ENCODE data around the gene CCNQ. TPM values are rescaled to one million over a fixed set of nuclear protein-coding genes. Genes with fewer than 3 reads are reported as not detected.

The CCNQ gene
- total RNA-seq, 1 experiment from 2014 or later = 27.0 TPM

- H3K4me1 ChIP-seq = peaks cover 3% of the 10 kb centered on the region; the same call in 1 of the 2 replicates
- H3K36me3 ChIP-seq = no peaks in the 10 kb centered on the region
- no peak overlapping the region for H3K4me3 ChIP-seq
- no peak overlapping the region for H3K27ac ChIP-seq
- DNase-seq = no peak
- no peaks in the 10 kb centered on the region for H3K27me3 ChIP-seq
- H3K9me3 ChIP-seq (replicated peaks) = no peaks in the 10 kb centered on the region
Measured at GRCh38 chrX:153631907-153632594, 33.1 kb upstream of the CCNQ start.

DNA sequence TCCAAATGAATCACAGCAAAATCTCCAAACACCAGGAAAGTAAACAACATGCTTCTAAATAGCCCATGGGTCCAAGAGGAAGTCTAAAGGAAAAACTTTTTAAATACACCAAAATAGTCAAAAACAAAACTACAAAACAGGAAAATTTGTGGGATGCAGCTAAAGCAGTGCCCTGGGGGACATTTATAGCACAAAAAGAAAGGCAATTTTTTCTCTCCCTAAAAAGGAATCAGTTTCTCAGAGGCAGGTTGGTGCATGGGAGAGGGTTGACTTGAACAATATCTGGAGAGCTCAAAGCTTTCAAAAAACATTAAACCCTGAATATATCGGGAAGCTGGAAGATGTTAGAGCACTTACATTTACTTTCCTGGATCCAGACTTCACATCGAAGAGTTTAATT is 32.4 kb upstream of the CCNQ start:
- Histone ChIP-seq H3K4me1 (peaks cover 3% of the 10 kb centered on the region; the same call in 1 of the 2 replicates), H3K27ac (no peak overlapping the region), H3K36me3 (no peaks in the 10 kb centered on the region), H3K27me3 (no peaks in the 10 kb centered on the region), H3K4me3 (no peak overlapping the region), H3K9me3 (replicated peaks) (no peaks in the 10 kb centered on the region)
- no peak for DNase-seq

DNA sequence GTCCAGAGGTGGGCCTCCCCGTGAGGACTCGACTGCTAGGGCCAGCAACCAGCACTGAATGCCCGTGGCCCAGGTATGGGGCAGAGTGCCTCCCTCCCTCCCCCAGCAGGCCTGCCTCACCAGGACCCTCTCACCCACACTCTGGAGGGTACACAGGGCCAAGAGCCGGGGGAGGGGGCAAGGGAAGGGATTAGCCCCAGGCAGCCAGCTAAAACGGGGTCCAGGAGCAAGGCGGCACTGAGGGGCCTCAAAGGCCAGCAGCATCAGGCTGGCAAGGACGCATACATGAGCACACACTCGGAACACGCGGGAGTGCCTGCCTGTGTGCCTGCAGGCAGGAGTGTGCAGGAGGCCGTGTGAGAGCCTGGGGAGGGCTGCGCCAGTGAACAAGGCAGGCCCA is 29.7 kb upstream of the CCNQ start:
- no peaks in the 10 kb centered on the region for H3K9me3 ChIP-seq (replicated peaks)
- H3K36me3 ChIP-seq = no peaks in the 10 kb centered on the region
- no peaks in the 10 kb centered on the region for H3K27me3 ChIP-seq
- no peak overlapping the region for H3K4me3 ChIP-seq
- no peak for DNase-seq
- peaks cover 3% of the 10 kb centered on the region; the same call in 1 of the 2 replicates for H3K4me1 ChIP-seq
- H3K27ac ChIP-seq = no peak overlapping the region

DNA sequence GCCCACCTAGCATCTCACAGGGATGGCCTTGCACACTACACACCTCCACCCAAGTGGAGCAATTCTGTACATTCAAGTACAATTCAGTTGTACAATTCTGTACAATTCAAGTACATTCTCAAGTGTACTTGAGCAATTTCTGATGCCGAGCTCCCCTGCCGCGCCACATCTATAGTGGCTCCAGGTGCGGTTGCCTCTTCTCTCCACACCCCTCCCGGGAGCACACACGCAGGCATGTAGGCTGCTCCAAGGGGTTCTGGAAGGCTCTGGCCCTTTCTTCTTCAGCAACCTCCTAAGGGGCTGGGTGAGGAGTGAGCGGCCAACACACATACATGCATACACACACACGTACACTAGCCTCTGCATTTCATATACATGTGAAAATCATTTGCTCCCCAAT is 29.2 kb upstream of the CCNQ start:
- H3K27ac ChIP-seq = no peak overlapping the region
- no peak for DNase-seq
- no peaks in the 10 kb centered on the region for H3K27me3 ChIP-seq
- no peaks in the 10 kb centered on the region for H3K36me3 ChIP-seq
- H3K4me3 ChIP-seq = no peak overlapping the region
- no peaks in the 10 kb centered on the region for H3K9me3 ChIP-seq (replicated peaks)
- peaks cover 3% of the 10 kb centered on the region; the same call in 1 of the 2 replicates for H3K4me1 ChIP-seq

DNA sequence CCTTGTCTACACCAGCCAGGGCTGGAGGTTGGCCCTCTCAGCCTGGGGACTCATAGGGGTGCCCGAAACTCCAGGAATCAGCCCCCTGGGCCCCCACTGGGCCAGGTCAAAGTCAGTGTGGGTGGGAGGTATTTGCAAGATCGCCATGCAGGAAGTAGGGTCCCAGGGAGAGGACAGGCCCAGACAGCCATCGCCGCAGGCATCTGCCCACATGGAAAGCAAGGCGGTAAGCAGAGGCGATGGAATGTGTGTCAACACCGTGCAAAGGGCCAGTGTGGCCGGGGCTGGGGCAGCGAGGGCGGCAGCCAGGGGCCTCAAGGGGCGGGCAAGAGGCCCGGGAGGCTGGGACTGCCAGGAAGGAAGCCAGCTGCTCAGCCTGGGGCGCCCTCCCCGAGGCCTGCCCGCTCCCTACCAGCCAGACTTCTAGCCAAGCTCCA is 28.8 kb upstream of the CCNQ start:
- H3K4me1 ChIP-seq = peaks cover 3% of the 10 kb centered on the region; the same call in 1 of the 2 replicates
- no peak overlapping the region for H3K4me3 ChIP-seq
- no peaks in the 10 kb centered on the region for H3K27me3 ChIP-seq
- no peaks in the 10 kb centered on the region for H3K9me3 ChIP-seq (replicated peaks)
- H3K27ac ChIP-seq = no peak overlapping the region
- H3K36me3 ChIP-seq = no peaks in the 10 kb centered on the region
- DNase-seq = peak; percentile 32 to 37

- DNase-seq = no peak
Measured at GRCh38 chrX:153626863-153627674, 28.1 kb upstream of the CCNQ start.

DNA sequence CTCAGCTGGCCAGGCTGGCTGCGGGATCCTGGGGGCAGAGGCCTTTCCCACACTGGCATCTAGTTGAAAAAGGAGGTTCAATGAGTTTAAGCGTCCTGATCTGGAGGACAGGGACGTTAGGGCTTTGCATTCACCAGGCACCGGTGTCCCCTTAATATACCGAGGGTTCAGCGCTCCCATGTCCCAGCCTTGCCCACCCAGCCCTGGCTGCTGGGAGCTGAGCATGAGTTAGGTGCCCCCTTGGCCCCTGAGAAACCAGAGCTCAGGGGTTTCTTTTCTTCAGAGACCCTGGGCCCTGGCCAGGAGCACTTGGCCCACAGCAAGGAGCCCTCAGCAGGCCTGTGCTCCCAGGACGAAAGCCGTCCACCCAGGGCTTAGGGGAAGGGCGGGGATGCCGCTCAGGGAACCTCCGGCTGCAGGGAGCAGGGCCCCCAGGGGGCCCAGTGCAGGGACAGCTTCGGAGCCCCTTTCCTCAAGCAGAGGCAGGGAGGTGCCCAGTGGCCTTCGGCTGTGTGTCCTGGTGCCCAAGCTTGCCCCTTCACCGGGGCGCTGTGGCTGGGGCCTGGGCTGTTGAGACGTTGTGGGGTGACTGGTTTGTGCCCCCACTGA is 27.2 kb upstream of the CCNQ start:
- Histone ChIP-seq H3K27me3 (no peaks in the 10 kb centered on the region), H3K4me3 (no peak overlapping the region), H3K27ac (no peak overlapping the region), H3K9me3 (replicated peaks) (no peaks in the 10 kb centered on the region), H3K36me3 (no peaks in the 10 kb centered on the region), H3K4me1 (peaks cover 3% of the 10 kb centered on the region; the same call in 1 of the 2 replicates)
- no peak for DNase-seq

More at GRCh38 chrX:153626863-153627674, 28.1 kb upstream of the CCNQ start:
- no peak overlapping the region for H3K27ac ChIP-seq
- no peaks in the 10 kb centered on the region for H3K27me3 ChIP-seq
- peaks cover 3% of the 10 kb centered on the region; the same call in 1 of the 2 replicates for H3K4me1 ChIP-seq
- no peaks in the 10 kb centered on the region for H3K9me3 ChIP-seq (replicated peaks)
- no peaks in the 10 kb centered on the region for H3K36me3 ChIP-seq
- H3K4me3 ChIP-seq = no peak overlapping the region

DNA sequence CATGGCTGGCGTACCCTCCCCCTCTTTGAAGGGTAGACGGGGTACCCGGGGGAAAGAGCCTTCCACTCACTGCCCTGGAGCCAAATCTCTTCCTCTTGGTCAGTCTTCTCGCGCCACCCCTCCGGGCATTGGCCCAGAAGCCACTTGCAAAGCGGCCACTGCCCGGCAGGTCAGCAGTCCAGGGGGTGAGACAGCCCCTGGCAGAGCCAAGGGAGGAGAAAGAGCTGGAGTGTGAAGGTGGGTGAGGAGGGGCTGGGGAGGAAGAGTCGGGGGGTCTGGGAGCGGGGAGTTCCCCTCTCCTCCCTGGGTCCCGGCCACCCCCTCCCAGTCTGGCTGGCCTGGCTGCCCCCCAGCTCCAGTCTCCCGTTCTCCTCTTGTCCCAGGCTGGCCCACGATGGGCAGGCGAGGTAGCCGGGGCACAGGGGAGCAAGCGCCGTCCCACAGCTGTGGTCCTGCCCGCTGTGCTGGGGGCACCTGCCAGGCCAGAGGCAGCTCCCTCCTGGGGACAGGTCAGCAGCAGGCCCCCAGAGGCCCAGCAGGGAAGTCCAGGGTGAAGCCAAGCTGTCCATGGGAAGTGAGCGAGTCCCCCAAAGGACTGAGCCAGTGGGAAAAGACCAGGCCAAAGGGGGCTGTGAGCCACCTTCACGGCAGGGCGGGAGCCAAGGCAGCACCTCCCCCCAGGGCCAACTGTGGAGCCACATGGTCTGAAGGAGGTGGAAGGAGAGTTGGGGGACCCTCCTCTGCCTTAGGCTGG is 26.5 kb upstream of the CCNQ start:
- no peak overlapping the region for H3K4me3 ChIP-seq
- no peak overlapping the region for H3K27ac ChIP-seq
- peaks cover 3% of the 10 kb centered on the region; the same call in 1 of the 2 replicates for H3K4me1 ChIP-seq
- no peak for DNase-seq
- no peaks in the 10 kb centered on the region for H3K27me3 ChIP-seq
- H3K9me3 ChIP-seq (replicated peaks) = no peaks in the 10 kb centered on the region
- no peaks in the 10 kb centered on the region for H3K36me3 ChIP-seq

- peaks cover 3% of the 10 kb centered on the region; the same call in 1 of the 2 replicates for H3K4me1 ChIP-seq
Measured at GRCh38 chrX:153624196-153625091, 25.5 kb upstream of the CCNQ start.

GRCh38 chrX:153623310-153624029 is 24.5 kb upstream of the CCNQ start:
- Histone ChIP-seq H3K4me3 (no peak overlapping the region), H3K4me1 (peaks cover 3% of the 10 kb centered on the region; the same call in 1 of the 2 replicates), H3K27me3 (no peaks in the 10 kb centered on the region), H3K9me3 (replicated peaks) (no peaks in the 10 kb centered on the region), H3K36me3 (no peaks in the 10 kb centered on the region), H3K27ac (no peak overlapping the region)
- DNase-seq = no peak

More at GRCh38 chrX:153624196-153625091, 25.5 kb upstream of the CCNQ start:
- H3K36me3 ChIP-seq = no peaks in the 10 kb centered on the region
- no peaks in the 10 kb centered on the region for H3K9me3 ChIP-seq (replicated peaks)
- H3K27me3 ChIP-seq = no peaks in the 10 kb centered on the region
- H3K27ac ChIP-seq = no peak overlapping the region
- H3K4me3 ChIP-seq = no peak overlapping the region
- DNase-seq = no peak

- Histone ChIP-seq H3K36me3 (no peaks in the 10 kb centered on the region), H3K27ac (no peak overlapping the region), H3K4me1 (peaks cover 3% of the 10 kb centered on the region; the same call in 1 of the 2 replicates), H3K9me3 (replicated peaks) (no peaks in the 10 kb centered on the region), H3K4me3 (no peak overlapping the region), H3K27me3 (no peaks in the 10 kb centered on the region)
- DNase-seq = no peak
Measured at GRCh38 chrX:153622661-153623309, 23.8 kb upstream of the CCNQ start.

DNA sequence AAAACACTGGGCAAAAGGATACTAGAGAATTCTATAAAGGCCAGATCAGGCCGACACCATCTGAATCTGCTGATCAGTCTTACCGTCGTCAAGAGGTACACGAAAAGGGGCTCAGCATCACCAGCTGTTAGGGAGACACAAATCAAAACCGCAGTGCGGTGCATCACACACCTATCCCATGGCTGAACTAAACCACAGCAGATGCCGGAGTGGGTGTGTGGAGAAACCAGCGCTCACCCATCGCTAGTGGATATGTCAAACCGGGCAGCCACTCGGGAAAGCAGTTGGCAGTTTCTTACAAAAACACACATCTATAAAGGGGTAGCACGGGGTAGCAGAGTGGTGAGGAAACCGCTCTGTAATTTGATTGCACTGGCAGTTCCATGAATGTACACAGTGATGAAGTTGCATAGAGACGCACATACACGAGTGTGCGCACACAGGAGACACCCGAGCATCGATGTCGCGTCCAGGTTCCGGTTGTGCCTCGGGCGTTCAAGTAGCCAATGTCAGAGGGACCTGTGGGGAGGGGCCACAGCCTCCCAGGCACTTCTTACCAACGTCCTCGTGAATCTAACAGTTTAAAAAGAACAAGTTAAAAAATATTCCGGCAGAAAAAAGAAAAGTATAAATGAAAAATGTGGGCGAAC is 23.1 kb upstream of the CCNQ start:
- Histone ChIP-seq H3K9me3 (replicated peaks) (no peaks in the 10 kb centered on the region), H3K36me3 (no peaks in the 10 kb centered on the region), H3K4me1 (no peaks in the 10 kb centered on the region), H3K27me3 (no peaks in the 10 kb centered on the region), H3K27ac (no peak overlapping the region), H3K4me3 (no peak overlapping the region)
- no peak for DNase-seq

Measured in SJCRH30 (cell line).